OCI-LY1 (cell line): ENCODE results near the gene USH2A.

ENCODE experiments used
- CTCF ChIP-seq: fragments of 200-600 bp; sonication (generic), shearing (Covaris generic); IDR thresholded peaks from 2 replicates; pipeline ENCODE4 v1.5.1; 2017; ENCODE audit warnings: mild to moderate bottlenecking, antibody characterized with exemption, low read length, moderate library complexity, mixed read lengths
- EZH2 ChIP-seq: fragments of 200-600 bp; sonication (generic), shearing (Covaris generic); IDR thresholded peaks from 2 replicates; pipeline ENCODE4 v1.8.0; 2017; ENCODE audit warnings: borderline replicate concordance, mixed run types, mild to moderate bottlenecking, antibody characterized with exemption, low read length, moderate library complexity, mixed read lengths

DNA sequence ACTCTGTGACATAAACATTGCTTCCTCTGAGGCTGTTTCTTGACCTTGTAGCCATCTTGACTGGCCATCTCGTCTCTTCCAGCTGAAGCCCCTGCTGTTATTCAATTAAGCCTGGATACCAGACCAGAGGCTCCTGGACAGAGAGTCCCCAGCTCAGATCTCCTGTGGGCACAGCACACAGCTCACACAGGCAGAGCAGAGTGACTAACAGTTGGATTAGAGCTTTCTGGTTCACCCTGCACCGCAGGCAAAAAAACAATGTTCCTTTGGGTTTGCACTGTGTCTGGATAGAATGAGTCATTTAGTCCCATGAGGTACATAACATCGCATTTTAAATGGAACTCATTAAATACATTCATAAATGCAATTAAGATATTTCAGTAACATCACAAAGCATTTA is 33.4 kb upstream of the USH2A start:
- no peak for TF ChIP-seq CTCF
- TF ChIP-seq EZH2, result no peak
